Activated naive CD4-positive, alpha-beta T cell treated with anti-CD3 and anti-CD28 coated beads for 36 hours (primary cell): Measurements from ENCODE around the gene TTLL5. TPM values are rescaled to one million over a fixed set of nuclear protein-coding genes. Genes with fewer than 3 reads are reported as not detected.

ENCODE experiments used
- CTCF ChIA-PET: fragments of 350-600 bp; sonication (Branson Sonifier 250); formaldehyde crosslinking; loops from one replicate; lab custom pipeline; 2021; ENCODE audit warnings: antibody characterized with exemption; lab: Charles Lee
- DNase-seq: peaks from one replicate; pipeline ENCODE4 v3.0.0-alpha.2; 2020
- H3K27ac Mint-ChIP-seq: one replicate; pipeline ENCODE4 v1.8.0; 2021; ENCODE audit warnings: mild to moderate bottlenecking, mixed read lengths
- H3K27me3 Mint-ChIP-seq: one replicate; pipeline ENCODE4 v1.8.0; 2021; ENCODE audit warnings: low read depth, mixed read lengths
- H3K36me3 Mint-ChIP-seq: one replicate; pipeline ENCODE4 v1.8.0; 2021; ENCODE audit warnings: low read depth, mixed read lengths
- H3K4me1 Mint-ChIP-seq: one replicate; pipeline ENCODE4 v1.8.0; 2021; ENCODE audit warnings: low read depth, mixed read lengths
- H3K4me3 Mint-ChIP-seq: one replicate; pipeline ENCODE4 v1.8.0; 2021; ENCODE audit warnings: mild to moderate bottlenecking, moderate library complexity, mixed read lengths
- H3K9me3 Mint-ChIP-seq: one replicate; pipeline ENCODE4 v1.8.0; 2021; ENCODE audit warnings: mixed read lengths
- intact Hi-C: fragments of 100-400 bp; cut with micrococcal nuclease; formaldehyde crosslinking; loops from one replicate; pipeline ENCODE4 v1.15.1; 2023
- total RNA-seq, 2 experiments: library from RNA; stranded (reverse); gene quantifications; one replicate each; pipeline ENCODE4 v1.2.3, GENCODE V29; 2021

The TTLL5 gene
- total RNA-seq, 2 experiments from 2014 or later: 23.8 to 25.1 TPM

- H3K36me3 Mint-ChIP-seq: peaks cover 3% of the 10 kb centered on the region
- no peak for DNase-seq
- H3K4me1 Mint-ChIP-seq: no peaks in the 10 kb centered on the region
- no peaks in the 10 kb centered on the region for H3K9me3 Mint-ChIP-seq
- intact Hi-C loops: no loop called here
- H3K27ac Mint-ChIP-seq: no peak overlapping the region
- no peak overlapping the region for H3K4me3 Mint-ChIP-seq
- no peaks in the 10 kb centered on the region for H3K27me3 Mint-ChIP-seq
- CTCF ChIA-PET: no interaction called here
These were observed 187.3 kb downstream of the TTLL5 start for GRCh38 chr14:75848167-75848913.

GRCh38 chr14:75849300-75849895, 188.4 kb downstream of the TTLL5 start:
- CTCF ChIA-PET: no interaction called here
- Mint-ChIP-seq H3K27ac (no peak overlapping the region), H3K9me3 (no peaks in the 10 kb centered on the region), H3K27me3 (no peaks in the 10 kb centered on the region), H3K4me3 (no peak overlapping the region), H3K36me3 (peaks cover 2% of the 10 kb centered on the region), H3K4me1 (no peaks in the 10 kb centered on the region)
- no peak for DNase-seq
- intact Hi-C loops: no loop called here

GRCh38 chr14:75851574-75851866, 190.5 kb downstream of the TTLL5 start:
- Mint-ChIP-seq H3K27me3 (no peaks in the 10 kb centered on the region), H3K4me1 (no peaks in the 10 kb centered on the region), H3K36me3 (peaks cover 9% of the 10 kb centered on the region), H3K9me3 (no peaks in the 10 kb centered on the region), H3K4me3 (no peak overlapping the region), H3K27ac (no peak overlapping the region)
- DNase-seq: no peak
- CTCF ChIA-PET: no interaction called here
- intact Hi-C loops: no loop called here

- peaks cover 9% of the 10 kb centered on the region for H3K36me3 Mint-ChIP-seq
- H3K4me3 Mint-ChIP-seq: no peak overlapping the region
These were observed 193.2 kb downstream of the TTLL5 start for GRCh38 chr14:75854111-75854799.

GRCh38 chr14:75857199-75857598, 196.2 kb downstream of the TTLL5 start:
- H3K4me3 Mint-ChIP-seq: no peak overlapping the region

More at GRCh38 chr14:75854111-75854799, 193.2 kb downstream of the TTLL5 start:
- H3K9me3 Mint-ChIP-seq: no peaks in the 10 kb centered on the region
- H3K27ac Mint-ChIP-seq: no peak overlapping the region
- intact Hi-C loops: no loop called here
- no peak for DNase-seq
- H3K4me1 Mint-ChIP-seq: no peaks in the 10 kb centered on the region
- CTCF ChIA-PET: no interaction called here
- no peaks in the 10 kb centered on the region for H3K27me3 Mint-ChIP-seq

GRCh38 chr14:75858362-75858761, 197.3 kb downstream of the TTLL5 start:
- Mint-ChIP-seq H3K4me1 (peaks cover 3% of the 10 kb centered on the region), H3K9me3 (no peaks in the 10 kb centered on the region)

More at GRCh38 chr14:75857199-75857598, 196.2 kb downstream of the TTLL5 start:
- CTCF ChIA-PET: interaction anchor here (0.6 kb wide), 2 partner anchors 41 to 719 kb away, joined by 3 to 5 read pairs; no protein-coding TSS in a partner anchor
- no peak for DNase-seq
- intact Hi-C loops: no loop called here
- peaks cover 9% of the 10 kb centered on the region for H3K36me3 Mint-ChIP-seq
- no peak overlapping the region for H3K27ac Mint-ChIP-seq
- H3K9me3 Mint-ChIP-seq: no peaks in the 10 kb centered on the region
- peaks cover 3% of the 10 kb centered on the region for H3K4me1 Mint-ChIP-seq
- H3K27me3 Mint-ChIP-seq: no peaks in the 10 kb centered on the region

GRCh38 chr14:75859746-75860145, 198.7 kb downstream of the TTLL5 start:
- H3K36me3 Mint-ChIP-seq: peaks cover 9% of the 10 kb centered on the region
- intact Hi-C loops: no loop called here
- CTCF ChIA-PET: interaction anchor here (0.8 kb wide), 1 partner anchor 9 kb away, joined by 3 read pairs; no protein-coding TSS in a partner anchor
- H3K4me3 Mint-ChIP-seq: no peak overlapping the region
- H3K27ac Mint-ChIP-seq: no peak overlapping the region
- no peak for DNase-seq
- no peaks in the 10 kb centered on the region for H3K9me3 Mint-ChIP-seq
- H3K4me1 Mint-ChIP-seq: peaks cover 3% of the 10 kb centered on the region
- no peaks in the 10 kb centered on the region for H3K27me3 Mint-ChIP-seq

More at GRCh38 chr14:75858362-75858761, 197.3 kb downstream of the TTLL5 start:
- no peak overlapping the region for H3K27ac Mint-ChIP-seq
- intact Hi-C loops: no loop called here
- no peak for DNase-seq
- CTCF ChIA-PET: interaction anchor here (0.6 kb wide), 1 partner anchor 281 kb away, joined by 3 read pairs; no protein-coding TSS in a partner anchor
- H3K27me3 Mint-ChIP-seq: no peaks in the 10 kb centered on the region
- H3K4me3 Mint-ChIP-seq: no peak overlapping the region
- H3K36me3 Mint-ChIP-seq: peaks cover 10% of the 10 kb centered on the region

GRCh38 chr14:75860561-75861160, 199.6 kb downstream of the TTLL5 start:
- CTCF ChIA-PET: interaction anchor here (0.8 kb wide), 1 partner anchor 10 kb away, joined by 3 read pairs; no protein-coding TSS in a partner anchor
- DNase-seq: no peak
- peaks cover 4% of the 10 kb centered on the region for H3K36me3 Mint-ChIP-seq
- H3K4me3 Mint-ChIP-seq: no peak overlapping the region
- H3K27ac Mint-ChIP-seq: no peak overlapping the region
- peaks cover 3% of the 10 kb centered on the region for H3K4me1 Mint-ChIP-seq
- intact Hi-C loops: no loop called here
- no peaks in the 10 kb centered on the region for H3K9me3 Mint-ChIP-seq
- H3K27me3 Mint-ChIP-seq: no peaks in the 10 kb centered on the region

- Mint-ChIP-seq H3K27ac (no peak overlapping the region), H3K27me3 (no peaks in the 10 kb centered on the region), H3K4me1 (peaks cover 3% of the 10 kb centered on the region), H3K9me3 (no peaks in the 10 kb centered on the region), H3K4me3 (no peak overlapping the region), H3K36me3 (peaks cover 2% of the 10 kb centered on the region)
- no peak for DNase-seq
- CTCF ChIA-PET: no interaction called here
- intact Hi-C loops: no loop called here
These were observed 200.1 kb downstream of the TTLL5 start for GRCh38 chr14:75861161-75861621.

GRCh38 chr14:75863221-75863620, 202.2 kb downstream of the TTLL5 start:
- Mint-ChIP-seq H3K4me3 (no peak overlapping the region), H3K4me1 (peaks cover 3% of the 10 kb centered on the region), H3K36me3 (peaks cover 5% of the 10 kb centered on the region), H3K27me3 (no peaks in the 10 kb centered on the region), H3K27ac (no peak overlapping the region), H3K9me3 (no peaks in the 10 kb centered on the region)
- no peak for DNase-seq
- intact Hi-C loops: no loop called here
- CTCF ChIA-PET: interaction anchor here (1.1 to 2.2 kb wide), 3 partner anchors 37 to 154 kb away, joined by 3 to 7 read pairs (median 5); no protein-coding TSS in a partner anchor

- CTCF ChIA-PET: interaction anchor here (0.9 to 2.2 kb wide), 2 partner anchors 16 to 42 kb away, joined by 3 to 7 read pairs; no protein-coding TSS in a partner anchor
- Mint-ChIP-seq H3K27ac (no peak overlapping the region), H3K4me1 (peaks cover 3% of the 10 kb centered on the region), H3K27me3 (no peaks in the 10 kb centered on the region), H3K9me3 (no peaks in the 10 kb centered on the region), H3K36me3 (peaks cover 7% of the 10 kb centered on the region), H3K4me3 (no peak overlapping the region)
- no peak for DNase-seq
- intact Hi-C loops: no loop called here
These were observed 203.3 kb downstream of the TTLL5 start for GRCh38 chr14:75864352-75864751.

- Mint-ChIP-seq H3K27ac (no peak overlapping the region), H3K4me1 (peaks cover 3% of the 10 kb centered on the region), H3K9me3 (no peaks in the 10 kb centered on the region), H3K36me3 (peaks cover 8% of the 10 kb centered on the region), H3K4me3 (no peak overlapping the region), H3K27me3 (no peaks in the 10 kb centered on the region)
- no peak for DNase-seq
- intact Hi-C loops: no loop called here
- CTCF ChIA-PET: no interaction called here
These were observed 204.5 kb downstream of the TTLL5 start for GRCh38 chr14:75865531-75865930.
